GM13977 (cell line): ENCODE data around the gene GPR107.

Experiments used
- DNase-seq: peaks from one replicate; pipeline ENCODE4 v3.0.0; 2012; ENCODE audit warnings: low spot score
- CTCF ChIP-seq: IDR thresholded peaks from 2 replicates; pipeline ENCODE4 v1.5.1; 2012; ENCODE audit warnings: mild to moderate bottlenecking, control low read depth; ENCODE audit not compliant: insufficient read depth; ENCODE audit errors: extremely low read depth, missing control alignments
- in situ Hi-C: fragments of 300-500 bp; cut with MboI; formaldehyde crosslinking; loops from one replicate; pipeline ENCODE4 v1.12.0; 2022; ENCODE audit warnings: low sequenced_read_pairs, low pct_unique_long_range_greater_than_20kb, mixed read lengths, inconsistent platforms; ENCODE audit not compliant: unreplicated experiment

GPR107 gene

GRCh38 chr9:130045725-130046450, 7.8 kb upstream of the GPR107 start:
- DNase-seq = no peak
- TF ChIP-seq CTCF = no peak
- in situ Hi-C loops = no loop called here

- in situ Hi-C loops = no loop called here
- DNase-seq = no peak
- no peak for TF ChIP-seq CTCF
Measured at GRCh38 chr9:130049431-130050210, 4.1 kb upstream of the GPR107 start.

GRCh38 chr9:130050462-130050861, 3.2 kb upstream of the GPR107 start:
- in situ Hi-C loops = no loop called here
- no peak for DNase-seq
- no peak for TF ChIP-seq CTCF

GRCh38 chr9:130051855-130052254, 1.9 kb upstream of the GPR107 start:
- in situ Hi-C loops = no loop called here

GRCh38 chr9:130053109-130053503, 600 bp upstream of the GPR107 start:
- in situ Hi-C loops = no loop called here
- DNase-seq = no peak
- no peak for TF ChIP-seq CTCF

More at GRCh38 chr9:130051855-130052254, 1.9 kb upstream of the GPR107 start:
- DNase-seq = peak; percentile 49
- TF ChIP-seq CTCF = no peak

GRCh38 chr9:130054325-130054786, 650 bp downstream of the GPR107 start:
- TF ChIP-seq CTCF = no peak
- DNase-seq = no peak

More at GRCh38 chr9:130054325-130054786, 650 bp downstream of the GPR107 start:
- in situ Hi-C loops = no loop called here
